Heart right ventricle (tissue), 16 donors: Measurements from ENCODE around the gene GRM8. TPM values are rescaled to one million over a fixed set of nuclear protein-coding genes. Genes with fewer than 3 reads are reported as not detected.
A peak's percentile ranks its signal among the peaks of the same experiment; 100 is the strongest.

ENCODE experiments used
- ATAC-seq, 8 donors: fragments of 200-7000 bp; cut with Tn5 transposase; one replicate each; pipeline ENCODE4 v1.9.1; 2020; ENCODE audit warnings: mild to moderate bottlenecking in 8 of 8, moderate library complexity in 8 of 8, moderate number of reproducible peaks in 1 of 8
- DNase-seq, 2 donors: peaks; one replicate each; pipeline ENCODE4 v3.0.0-alpha.2; 2020
- H3K27ac ChIP-seq, 10 donors: fragments of 200-600 bp; sonication (generic) in 2 of 10; one replicate each; pipeline versions ENCODE4 v1.5.0 to v1.8.0; 2020 to 2022; ENCODE audit warnings: mild to moderate bottlenecking in 3 of 10
- H3K27me3 ChIP-seq, 7 donors: fragments of 200-600 bp; one replicate each; pipeline ENCODE4 v1.8.0; 2021 to 2022; ENCODE audit warnings: mild to moderate bottlenecking in 2 of 7
- H3K36me3 ChIP-seq, 9 donors: fragments of 200-600 bp; sonication (generic) in 1 of 9; one replicate each; pipeline versions ENCODE4 v1.5.0 to v1.8.0; 2020 to 2022; ENCODE audit warnings: mild to moderate bottlenecking in 2 of 9
- H3K4me1 ChIP-seq, 9 donors: fragments of 200-600 bp; sonication (generic) in 1 of 9; one replicate each; pipeline versions ENCODE4 v1.5.0 to v1.8.0; 2020 to 2022; ENCODE audit warnings: mild to moderate bottlenecking in 4 of 9
- H3K4me3 ChIP-seq, 10 donors: fragments of 200-600 bp; sonication (generic) in 2 of 10; one replicate each; pipeline versions ENCODE4 v1.5.0 to v1.8.0; 2020 to 2022; ENCODE audit warnings: mild to moderate bottlenecking in 7 of 10, moderate library complexity in 2 of 10
- H3K9me3 ChIP-seq, 11 donors: fragments of 200-600 bp in 10 of 11; sonication (generic) in 2 of 11; one replicate each; pipeline versions ENCODE4 v1.5.0 to v1.8.0; 2013 to 2022; ENCODE audit warnings: mild to moderate bottlenecking in 2 of 11, control low read depth in 1 of 11, moderate library complexity in 1 of 11
- WGBS, 2 donors: extraction: QIAGEN DNeasy Blood & Tissue Kit; methylation state at CpG; one replicate each; pipeline ENCODE4 v1.1.7; 2013; ENCODE audit warnings: inconsistent platforms in 1 of 2; 5-methylcytosine and 5-hydroxymethylcytosine counted together
- intact Hi-C, 10 donors: fragments of 100-400 bp; cut with DNase I; formaldehyde crosslinking; loops; one replicate each; pipeline versions ENCODE4 v1.11.1 to v1.14.2; 2022
- polyA plus RNA-seq, 2 donors: library from polyadenylated mRNA; stranded (reverse); fragments of 200-250 nt; gene quantifications; one replicate each; pipeline ENCODE4 v1.2.3, GENCODE V29; 2013
- total RNA-seq, 10 donors: library from RNA; stranded (reverse); fragmentation: NEBNext Ultra II Directional in 3 of 10; extraction: Animal tissue kit (Norgen Biotek cat#: 25700) in 3 of 10; gene quantifications; one replicate each; pipeline versions ENCODE4 v1.2.1 to v1.2.4, GENCODE V29; 2021 to 2023
- TF ChIP-seq, protein P1 (sequence below), 9 donors: fragments of 200-600 bp; sonication (generic) in 2 of 9; IDR thresholded peaks; one replicate each; pipeline versions ENCODE4 v1.5.0 to v1.8.0; 2021 to 2022; ENCODE audit warnings: antibody characterized with exemption in 9 of 9, mild to moderate bottlenecking in 5 of 9, moderate library complexity in 1 of 9
- donor health status: Arrhythmogenic right ventricular cardiomyopathy.
- donor health status: ischemic (EF 13 %, LVEDD 7.1; RV severe dilation, severe dysfunction).
- donor health status: healthy with polysubstance abuse.
- donor health status: DM: no; HTN: yes; CAD: no.
- donor health status: DM: no; HTN: no; CAD: no.
- donor health status: ischemic (EF 25% LVEDD 6.9; RV normal size, moderate dysfunction).
- donor health status: ischemic (EF 25% LVEDD 5.7; RV mildly dilated, moderate dysfunction).
- donor health status: healthy.
- donor health status: DM: yes; HTN: yes; CAD: no.
- donor health status: Ischemic cardiomyopathy.
- donor health status: ischemic (EF 35%, LVEDD 5.7; RV mildly dilated, moderate dysfunction).
- donor health status: nonischemic (EF 11% LVEDD 7.7; RV severe dilation, severe dysfunction).
- donor health status: DM: yes; HTN: yes; CAD: no.
- donor health status: PGD.
- donor health status: ischemic (EF 29% LVEDD 5.4; RV normal size, mild dysfunction).
- donor health status: nonischemic (EF 23%, LVEDD 6.1; RV moderate dilation, normal function).

GRM8 gene
- total and polyA plus RNA-seq, 12 donors = 0.13 to 0.68 (median 0.34) TPM; not detected in 5

DNA sequence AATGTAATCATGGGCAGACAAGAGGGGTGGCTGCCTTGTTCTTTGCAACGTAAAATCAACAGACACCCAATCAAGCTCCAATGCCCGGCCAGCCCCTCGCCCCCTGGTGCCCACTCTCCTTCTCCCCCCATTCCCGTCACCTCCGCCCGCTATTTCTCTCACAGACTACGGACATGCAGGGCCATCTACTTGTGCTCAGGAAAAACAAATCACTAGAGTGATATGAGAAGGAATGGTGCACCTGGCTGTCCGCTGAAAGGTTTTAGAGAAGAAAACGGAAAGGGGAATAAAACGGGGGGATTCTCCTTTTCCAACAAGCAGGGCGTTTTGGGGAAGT lies 396 bp downstream of the GRM8 start:
- TF ChIP-seq, protein P1, sequence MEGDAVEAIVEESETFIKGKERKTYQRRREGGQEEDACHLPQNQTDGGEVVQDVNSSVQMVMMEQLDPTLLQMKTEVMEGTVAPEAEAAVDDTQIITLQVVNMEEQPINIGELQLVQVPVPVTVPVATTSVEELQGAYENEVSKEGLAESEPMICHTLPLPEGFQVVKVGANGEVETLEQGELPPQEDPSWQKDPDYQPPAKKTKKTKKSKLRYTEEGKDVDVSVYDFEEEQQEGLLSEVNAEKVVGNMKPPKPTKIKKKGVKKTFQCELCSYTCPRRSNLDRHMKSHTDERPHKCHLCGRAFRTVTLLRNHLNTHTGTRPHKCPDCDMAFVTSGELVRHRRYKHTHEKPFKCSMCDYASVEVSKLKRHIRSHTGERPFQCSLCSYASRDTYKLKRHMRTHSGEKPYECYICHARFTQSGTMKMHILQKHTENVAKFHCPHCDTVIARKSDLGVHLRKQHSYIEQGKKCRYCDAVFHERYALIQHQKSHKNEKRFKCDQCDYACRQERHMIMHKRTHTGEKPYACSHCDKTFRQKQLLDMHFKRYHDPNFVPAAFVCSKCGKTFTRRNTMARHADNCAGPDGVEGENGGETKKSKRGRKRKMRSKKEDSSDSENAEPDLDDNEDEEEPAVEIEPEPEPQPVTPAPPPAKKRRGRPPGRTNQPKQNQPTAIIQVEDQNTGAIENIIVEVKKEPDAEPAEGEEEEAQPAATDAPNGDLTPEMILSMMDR (IDR thresholded peaks at IDR 0.05) = no peak
- peaks cover 0 to 100% (median 90%) of the 10 kb centered on the region in 7 donors for H3K27me3 ChIP-seq
- no peak for ATAC-seq
- H3K9me3 ChIP-seq = no peaks in the 10 kb centered on the region
- DNase-seq = no peak
- 1 to 2% methylated on average over 11 of the region's 11 CpGs for WGBS, 2 donors
- intact Hi-C loops = loop anchor here in 5 of 10 donors (5.0 to 10.0 kb wide), 4 partner anchors 148 to 448 kb away; no protein-coding TSS in a partner anchor
- H3K36me3 ChIP-seq = no peaks in the 10 kb centered on the region
- no peak overlapping the region for H3K27ac ChIP-seq
- H3K4me3 ChIP-seq = peak overlapping the region; percentile 37 to 76 (median 68)
- peaks cover 10 to 29% (median 22%) of the 10 kb centered on the region in 9 donors for H3K4me1 ChIP-seq

DNA sequence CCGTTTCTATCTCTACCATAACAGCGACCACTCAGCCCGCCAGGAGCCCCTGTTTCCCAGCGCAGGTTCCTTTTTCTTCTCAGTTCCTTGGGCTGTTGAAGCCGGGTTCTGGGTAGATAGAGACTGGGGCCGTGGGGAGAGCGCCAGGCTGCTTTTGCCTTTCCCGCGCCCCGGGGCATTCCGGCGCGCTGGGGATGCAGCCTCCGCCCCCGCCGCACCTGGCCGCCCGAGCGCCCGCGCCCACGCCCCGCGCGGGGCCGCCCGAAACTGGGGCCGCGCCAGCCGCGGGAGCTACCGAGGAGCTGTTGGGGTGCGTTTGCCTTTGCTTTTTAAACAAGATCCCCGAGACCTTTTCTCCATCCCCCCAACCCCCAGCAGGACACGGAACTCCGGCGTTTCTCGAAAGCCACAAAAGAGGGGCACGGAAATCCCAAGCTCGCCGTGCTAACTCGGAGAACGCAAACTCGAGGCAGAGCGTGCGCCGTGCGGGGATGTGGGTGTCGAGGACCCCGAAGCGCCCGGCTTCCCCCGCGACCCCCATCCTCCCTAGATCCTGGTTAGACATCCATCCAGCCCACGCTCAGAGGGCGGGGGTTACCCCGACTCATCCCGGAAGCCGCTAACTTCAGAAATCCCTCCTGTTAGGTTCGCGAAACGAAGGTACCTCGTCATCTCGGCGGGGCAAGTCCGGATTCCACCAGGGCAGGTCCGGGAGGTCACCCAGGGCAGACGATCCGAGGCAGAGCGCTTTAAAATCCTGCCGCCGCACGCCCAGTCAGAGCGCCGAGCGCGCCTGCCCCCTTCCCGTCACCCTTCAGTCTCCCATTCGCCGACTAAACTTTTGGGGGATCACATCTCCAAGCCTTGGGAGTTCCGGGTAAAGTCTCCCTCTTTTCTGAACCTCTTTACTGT lies 1.0 kb downstream of the GRM8 start:
- DNase-seq (no peak), ATAC-seq (no peak)
- WGBS, 2 donors = 0 to 1% methylated on average over 81 of the region's 81 CpGs
- H3K9me3 ChIP-seq = no peaks in the 10 kb centered on the region
- H3K4me3 ChIP-seq = peak overlapping the region; percentile 37 to 76 (median 68)
- no peak overlapping the region for H3K27ac ChIP-seq
- peaks cover 0 to 100% (median 91%) of the 10 kb centered on the region in 7 donors for H3K27me3 ChIP-seq
- peaks cover 10 to 29% (median 22%) of the 10 kb centered on the region in 9 donors for H3K4me1 ChIP-seq
- H3K36me3 ChIP-seq = no peaks in the 10 kb centered on the region
- intact Hi-C loops = loop anchor here in 5 of 10 donors (5.0 to 10.0 kb wide), 4 partner anchors 147 to 447 kb away; no protein-coding TSS in a partner anchor
- TF ChIP-seq, protein P1 (IDR thresholded peaks at IDR 0.05) = no peak

GRCh38 chr7:127251036-127251464 lies 1.7 kb downstream of the GRM8 start:
- Histone ChIP-seq H3K4me1 (peaks cover 10 to 29% (median 22%) of the 10 kb centered on the region in 9 donors), H3K9me3 (no peaks in the 10 kb centered on the region), H3K4me3 (peak overlapping the region in 4 of 10 donors; percentile 11 to 72 (median 44)), H3K27ac (no peak overlapping the region), H3K36me3 (no peaks in the 10 kb centered on the region), H3K27me3 (peaks cover 0 to 100% (median 92%) of the 10 kb centered on the region in 7 donors)
- intact Hi-C loops = loop anchor here in 5 of 10 donors (5.0 to 10.0 kb wide), 4 partner anchors 146 to 446 kb away; no protein-coding TSS in a partner anchor
- ATAC-seq (no peak), DNase-seq (no peak)
- 4% methylated on average over 23 of the region's 23 CpGs for WGBS, 2 donors
- TF ChIP-seq, protein P1 (IDR thresholded peaks at IDR 0.05) = no peak

GRCh38 chr7:127250312-127251035 lies 2.3 kb downstream of the GRM8 start:
- H3K9me3 ChIP-seq = no peaks in the 10 kb centered on the region
- H3K36me3 ChIP-seq = no peaks in the 10 kb centered on the region
- peak overlapping the region in 1 of 10 donors; percentile 72 for H3K4me3 ChIP-seq
- ATAC-seq = no peak
- TF ChIP-seq, protein P1 (IDR thresholded peaks at IDR 0.05) = no peak
- 8 to 18% methylated on average over 12 of the region's 12 CpGs for WGBS, 2 donors
- no peak overlapping the region for H3K27ac ChIP-seq
- peaks cover 0 to 94% (median 86%) of the 10 kb centered on the region in 7 donors for H3K27me3 ChIP-seq
- peaks cover 10 to 29% (median 22%) of the 10 kb centered on the region in 9 donors for H3K4me1 ChIP-seq
- DNase-seq = no peak
- intact Hi-C loops = loop anchor here in 5 of 10 donors (5.0 to 10.0 kb wide), 4 partner anchors 146 to 446 kb away; no protein-coding TSS in a partner anchor
